Measurements from ENCODE around the gene FAF1. TPM values are rescaled to one million over a fixed set of nuclear protein-coding genes. Genes with fewer than 3 reads are reported as not detected.

The FAF1 gene
- total and polyA plus RNA-seq, 2 donors (not counting 3 experiments of a cell fraction or from before 2014, with no cell fraction given): 9.0 to 57.6 TPM

- DNase-seq (ENCODE audit: low read depth, low spot score): no peak
- no peaks in the 10 kb centered on the region for H3K9me1 ChIP-seq (replicated peaks; ENCODE audit: control insufficient read depth, extremely low read depth, insufficient read depth, low read length)
- ChIA-PET CTCF (no interaction called here), POLR2A (no interaction called here)
- H3K4me1 ChIP-seq (ENCODE audit: control insufficient read depth, extremely low read depth, insufficient read depth, low read length): peaks cover 8% of the 10 kb centered on the region
- no peaks in the 10 kb centered on the region for H3K79me2 ChIP-seq (ENCODE audit: control insufficient read depth, insufficient read depth, low read length)
- no peaks in the 10 kb centered on the region for H3K9me3 ChIP-seq (replicated peaks; ENCODE audit: control insufficient read depth, insufficient read depth, low read length)
- no peak for TF ChIP-seq MYC (IDR thresholded peaks at IDR 0.05; ENCODE audit: low read depth, low read length)
- no peak for TF ChIP-seq EZH2 (IDR thresholded peaks at IDR 0.05; ENCODE audit: borderline replicate concordance, low read depth, low read length, severe bottlenecking)
- TF ChIP-seq MAX (IDR thresholded peaks at IDR 0.05; ENCODE audit: insufficient read depth, insufficient read length): no peak
- no peak for TF ChIP-seq JUN (IDR thresholded peaks at IDR 0.05; ENCODE audit: borderline replicate concordance, insufficient read depth, insufficient read length, low read depth)
- no peak for TF ChIP-seq FOS (IDR thresholded peaks at IDR 0.05; ENCODE audit: borderline replicate concordance, insufficient read depth, low read length)
- TF ChIP-seq POLR2AphosphoS5 (IDR thresholded peaks at IDR 0.05; ENCODE audit: insufficient read depth, low read depth, low read length): no peak
- no peak for TF ChIP-seq CTCF (IDR thresholded peaks at IDR 0.05; ENCODE audit: extremely low read depth in 1 of 2, insufficient read depth in 1 of 2, low read depth in 1 of 2, low read length in 2 of 2)
- TF ChIP-seq POLR2A (IDR thresholded peaks at IDR 0.05; ENCODE audit: low read depth, low read length): no peak
- no peak for TF ChIP-seq GATA2 (IDR thresholded peaks at IDR 0.05; ENCODE audit: insufficient read depth, insufficient read length, low read depth, low read length)
- FAIRE-seq: no peak
- intact Hi-C loops (cut with micrococcal nuclease) (no loop called here), dilution Hi-C loops (cut with MboI; ENCODE audit: extremely low pct_ligation_motif_present, low sequenced_read_pairs) (no loop called here)
- H3K27ac ChIP-seq (ENCODE audit: insufficient read depth, low read depth, low read length): no peak overlapping the region
- no peaks in the 10 kb centered on the region for H3K36me3 ChIP-seq (ENCODE audit: control insufficient read depth in 2 of 2, extremely low read depth in 1 of 2, insufficient read depth in 2 of 2, low read length in 2 of 2)
- no peak overlapping the region for H3K4me3 ChIP-seq (replicated peaks in 1 of 3; ENCODE audit: insufficient read depth in 1 of 3, low read depth in 1 of 3, low read length in 3 of 3)
- H2AFZ ChIP-seq (ENCODE audit: low read depth, low read length): no peak overlapping the region
- H3K4me2 ChIP-seq (ENCODE audit: insufficient read depth, low read length): no peak overlapping the region
- H3K9ac ChIP-seq (replicated peaks; ENCODE audit: extremely low read depth, insufficient read depth, low read length): no peak overlapping the region
- no peaks in the 10 kb centered on the region for H4K20me1 ChIP-seq (replicated peaks; ENCODE audit: control insufficient read depth, extremely low read depth, insufficient read depth, low read length)
- BruUV-seq (replicated peaks): no TSS peak
- no peaks in the 10 kb centered on the region for H3K27me3 ChIP-seq (ENCODE audit: control insufficient read depth in 2 of 2, insufficient read depth in 2 of 2, low read length in 2 of 2)
These were observed 21.7 kb upstream of the FAF1 start for GRCh38 chr1:50981741-50982140.
